Immature natural killer cell (primary cell): ENCODE measurements around the gene ERICH2. TPM values are rescaled to one million over a fixed set of nuclear protein-coding genes. Genes with fewer than 3 reads are reported as not detected.

Experiments used
- DNase-seq, 3 donors: peaks; one replicate each; pipeline ENCODE4 v3.0.0; 2022; ENCODE audit warnings: mixed read lengths in 1 of 3
- H3K27ac Mint-ChIP-seq, 6 donors: one replicate each; pipeline ENCODE4 v1.8.0; 2020; ENCODE audit warnings: mixed read lengths in 6 of 6, mild to moderate bottlenecking in 5 of 6, inconsistent platforms in 4 of 6, moderate library complexity in 3 of 6
- H3K27me3 Mint-ChIP-seq, 3 donors: one replicate each; pipeline ENCODE4 v1.8.0; 2020 to 2021; ENCODE audit warnings: low read depth in 3 of 3, mild to moderate bottlenecking in 3 of 3, mixed read lengths in 3 of 3, moderate library complexity in 3 of 3, inconsistent platforms in 1 of 3
- H3K36me3 Mint-ChIP-seq, 3 donors: one replicate each; pipeline ENCODE4 v1.8.0; 2020; ENCODE audit warnings: mixed read lengths in 3 of 3, inconsistent platforms in 2 of 3, mild to moderate bottlenecking in 2 of 3
- H3K4me1 Mint-ChIP-seq, 2 donors: one replicate each; pipeline ENCODE4 v1.8.0; 2020; ENCODE audit warnings: inconsistent platforms in 2 of 2, mild to moderate bottlenecking in 2 of 2, mixed read lengths in 2 of 2, moderate library complexity in 1 of 2
- H3K4me3 Mint-ChIP-seq, 5 donors: one replicate each; pipeline ENCODE4 v1.8.0; 2020; ENCODE audit warnings: mild to moderate bottlenecking in 5 of 5, mixed read lengths in 5 of 5, inconsistent platforms in 3 of 5, moderate library complexity in 3 of 5
- H3K9me3 Mint-ChIP-seq, 6 donors: one replicate each; pipeline ENCODE4 v1.8.0; 2020; ENCODE audit warnings: mild to moderate bottlenecking in 6 of 6, mixed read lengths in 6 of 6, inconsistent platforms in 4 of 6, moderate library complexity in 3 of 6
- polyA plus RNA-seq, 3 donors: library from polyadenylated mRNA; unstranded; fragments of 300-500 nt; fragmentation: Illumina TruSeq; gene quantifications; one replicate each; pipeline ENCODE4 v1.2.3, GENCODE V29; 2021

ERICH2 gene
- polyA plus RNA-seq, 3 donors from 2014 or later: not detected

GRCh38 chr2:170823088-170823897 lies 53.1 kb downstream of the ERICH2 start:
- peaks cover 0 to 2% (median 0%) of the 10 kb centered on the region in 6 donors for H3K9me3 Mint-ChIP-seq
- no peak overlapping the region for H3K27ac Mint-ChIP-seq
- H3K4me1 Mint-ChIP-seq: peaks cover 34 to 46% of the 10 kb centered on the region in 2 donors
- DNase-seq: no peak
- peaks cover 33 to 43% (median 38%) of the 10 kb centered on the region in 3 donors for H3K27me3 Mint-ChIP-seq
- H3K36me3 Mint-ChIP-seq: no peaks in the 10 kb centered on the region
- peak overlapping the region in 2 of 5 donors; percentile 33 to 83 for H3K4me3 Mint-ChIP-seq

GRCh38 chr2:170823898-170824215 lies 53.7 kb downstream of the ERICH2 start:
- no peak overlapping the region for H3K27ac Mint-ChIP-seq
- peaks cover 29 to 46% of the 10 kb centered on the region in 2 donors for H3K4me1 Mint-ChIP-seq
- H3K27me3 Mint-ChIP-seq: peaks cover 29 to 43% (median 37%) of the 10 kb centered on the region in 3 donors
- no peaks in the 10 kb centered on the region for H3K36me3 Mint-ChIP-seq
- no peak for DNase-seq
- H3K9me3 Mint-ChIP-seq: peaks cover 0 to 2% (median 0%) of the 10 kb centered on the region in 6 donors
- peak overlapping the region in 2 of 5 donors; percentile 27 to 35 for H3K4me3 Mint-ChIP-seq

GRCh38 chr2:170824526-170825015 lies 54.4 kb downstream of the ERICH2 start:
- H3K27me3 Mint-ChIP-seq: peaks cover 29 to 45% (median 31%) of the 10 kb centered on the region in 3 donors
- H3K27ac Mint-ChIP-seq: no peak overlapping the region
- H3K4me3 Mint-ChIP-seq: peak overlapping the region in 1 of 5 donors; percentile 56
- peaks cover 0 to 2% (median 0%) of the 10 kb centered on the region in 6 donors for H3K9me3 Mint-ChIP-seq
- no peak for DNase-seq
- H3K4me1 Mint-ChIP-seq: peaks cover 28 to 43% of the 10 kb centered on the region in 2 donors
- no peaks in the 10 kb centered on the region for H3K36me3 Mint-ChIP-seq

GRCh38 chr2:170827841-170828532 lies 57.8 kb downstream of the ERICH2 start:
- H3K27ac Mint-ChIP-seq: no peak overlapping the region
- H3K36me3 Mint-ChIP-seq: no peaks in the 10 kb centered on the region
- peaks cover 15 to 30% (median 18%) of the 10 kb centered on the region in 3 donors for H3K27me3 Mint-ChIP-seq
- H3K4me1 Mint-ChIP-seq: peaks cover 1 to 9% of the 10 kb centered on the region in 2 donors
- no peak overlapping the region for H3K4me3 Mint-ChIP-seq
- H3K9me3 Mint-ChIP-seq: peaks cover 0 to 2% (median 0%) of the 10 kb centered on the region in 6 donors
- DNase-seq: no peak

- H3K27me3 Mint-ChIP-seq: peaks cover 15 to 30% (median 17%) of the 10 kb centered on the region in 3 donors
- no peak overlapping the region for H3K4me3 Mint-ChIP-seq
- DNase-seq: no peak
- peaks cover 1 to 8% of the 10 kb centered on the region in 2 donors for H3K4me1 Mint-ChIP-seq
- H3K36me3 Mint-ChIP-seq: no peaks in the 10 kb centered on the region
- H3K27ac Mint-ChIP-seq: no peak overlapping the region
- H3K9me3 Mint-ChIP-seq: peaks cover 0 to 2% (median 0%) of the 10 kb centered on the region in 6 donors
These were observed 58.3 kb downstream of the ERICH2 start for GRCh38 chr2:170828533-170828916.

GRCh38 chr2:170829036-170829435 lies 58.9 kb downstream of the ERICH2 start:
- Mint-ChIP-seq H3K36me3 (no peaks in the 10 kb centered on the region), H3K4me3 (no peak overlapping the region), H3K9me3 (peaks cover 0 to 2% (median 0%) of the 10 kb centered on the region in 6 donors), H3K27me3 (peaks cover 14 to 30% (median 17%) of the 10 kb centered on the region in 3 donors), H3K4me1 (peaks cover 1 to 5% of the 10 kb centered on the region in 2 donors), H3K27ac (no peak overlapping the region)
- DNase-seq: no peak

- Mint-ChIP-seq H3K27me3 (peaks cover 11 to 23% (median 13%) of the 10 kb centered on the region in 3 donors), H3K4me3 (no peak overlapping the region), H3K27ac (no peak overlapping the region), H3K36me3 (no peaks in the 10 kb centered on the region), H3K9me3 (peaks cover 0 to 2% (median 0%) of the 10 kb centered on the region in 6 donors), H3K4me1 (no peaks in the 10 kb centered on the region)
- DNase-seq: no peak
These were observed 60.0 kb downstream of the ERICH2 start for GRCh38 chr2:170830166-170830565.

- H3K27ac Mint-ChIP-seq: no peak overlapping the region
- H3K27me3 Mint-ChIP-seq: peaks cover 7 to 18% (median 9%) of the 10 kb centered on the region in 3 donors
- H3K9me3 Mint-ChIP-seq: peaks cover 0 to 2% (median 0%) of the 10 kb centered on the region in 6 donors
- H3K36me3 Mint-ChIP-seq: no peaks in the 10 kb centered on the region
- no peak for DNase-seq
- H3K4me3 Mint-ChIP-seq: no peak overlapping the region
- no peaks in the 10 kb centered on the region for H3K4me1 Mint-ChIP-seq
These were observed 60.9 kb downstream of the ERICH2 start for GRCh38 chr2:170831115-170831514.

GRCh38 chr2:170836027-170836426 lies 65.8 kb downstream of the ERICH2 start:
- DNase-seq: no peak
- no peaks in the 10 kb centered on the region for H3K36me3 Mint-ChIP-seq
- no peak overlapping the region for H3K4me3 Mint-ChIP-seq
- H3K4me1 Mint-ChIP-seq: no peaks in the 10 kb centered on the region
- H3K27me3 Mint-ChIP-seq: peaks cover 0 to 6% (median 5%) of the 10 kb centered on the region in 3 donors
- peaks cover 0 to under 1% (median 0%) of the 10 kb centered on the region in 6 donors for H3K9me3 Mint-ChIP-seq
- H3K27ac Mint-ChIP-seq: no peak overlapping the region

GRCh38 chr2:170840717-170841210 lies 70.6 kb downstream of the ERICH2 start:
- H3K4me1 Mint-ChIP-seq: peaks cover 17 to 27% of the 10 kb centered on the region in 2 donors
- H3K36me3 Mint-ChIP-seq: no peaks in the 10 kb centered on the region

GRCh38 chr2:170842785-170843184 lies 72.6 kb downstream of the ERICH2 start:
- no peaks in the 10 kb centered on the region for H3K9me3 Mint-ChIP-seq
- H3K4me1 Mint-ChIP-seq: peaks cover 17 to 27% of the 10 kb centered on the region in 2 donors
- peak overlapping the region in 3 of 6 donors; percentile 28 to 66 (median 38) for H3K27ac Mint-ChIP-seq
- peaks cover 0 to 2% (median 0%) of the 10 kb centered on the region in 3 donors for H3K27me3 Mint-ChIP-seq
- no peak for DNase-seq
- H3K36me3 Mint-ChIP-seq: no peaks in the 10 kb centered on the region
- H3K4me3 Mint-ChIP-seq: peak overlapping the region in 1 of 5 donors; percentile 59

More at GRCh38 chr2:170840717-170841210, 70.6 kb downstream of the ERICH2 start:
- Mint-ChIP-seq H3K27me3 (peaks cover 0 to 6% (median 0%) of the 10 kb centered on the region in 3 donors), H3K4me3 (no peak overlapping the region), H3K27ac (peak overlapping the region in 1 of 6 donors; percentile 14), H3K9me3 (no peaks in the 10 kb centered on the region)
- DNase-seq: no peak

GRCh38 chr2:170843656-170844055 lies 73.5 kb downstream of the ERICH2 start:
- no peaks in the 10 kb centered on the region for H3K27me3 Mint-ChIP-seq
- peak; percentile 12 to 29 (median 22) for DNase-seq
- H3K4me1 Mint-ChIP-seq: peaks cover 17 to 27% of the 10 kb centered on the region in 2 donors
- H3K36me3 Mint-ChIP-seq: no peaks in the 10 kb centered on the region
- H3K27ac Mint-ChIP-seq: peak overlapping the region; percentile 5 to 70 (median 61)
- H3K9me3 Mint-ChIP-seq: no peaks in the 10 kb centered on the region
- peak overlapping the region; percentile 54 to 69 (median 59) for H3K4me3 Mint-ChIP-seq

GRCh38 chr2:170845343-170845742 lies 75.2 kb downstream of the ERICH2 start:
- Mint-ChIP-seq H3K36me3 (no peaks in the 10 kb centered on the region), H3K4me3 (no peak overlapping the region), H3K27ac (no peak overlapping the region), H3K9me3 (no peaks in the 10 kb centered on the region), H3K27me3 (no peaks in the 10 kb centered on the region), H3K4me1 (peaks cover 17 to 27% of the 10 kb centered on the region in 2 donors)
- DNase-seq: no peak
